HEK293 (cell line): ENCODE results near the gene PRPF6.

Experiments used
- CTCF ChIA-PET: fragments of 350-600 bp; formaldehyde crosslinking; extraction: SDS; loops from one replicate; lab custom pipeline; 2021; ENCODE audit warnings: antibody characterized with exemption; lab: Yijun Ruan, JAX
- POLR2A ChIA-PET: fragments of 300-600 bp; formaldehyde crosslinking; extraction: SDS; loops from one replicate; lab custom pipeline; 2020; ENCODE audit warnings: antibody characterized with exemption, inconsistent platforms; lab: Yijun Ruan, JAX
- H3K27ac ChIP-seq: fragments of 200-500 bp; sonication (Bioruptor generic); 2 replicates; pipeline ENCODE4 v1.5.1; 2014; ENCODE audit warnings: low read depth, low read length, control low read depth, inconsistent platforms; ENCODE audit errors: extremely low read depth
- H3K36me3 ChIP-seq, 2 experiments: fragments of 200-500 bp in 1 of 2; sonication (Bioruptor generic) in 1 of 2; 1 replicate in 1 of 2; 2 replicates in 1 of 2; pipeline ENCODE4 v1.5.1; 2014 to 2017; ENCODE audit warnings: inconsistent platforms in 2 of 2, low read length in 2 of 2; ENCODE audit not compliant: control insufficient read depth in 2 of 2, insufficient read depth in 1 of 2
- H3K4me1 ChIP-seq: fragments of 200-500 bp; sonication (Bioruptor generic); 2 replicates; pipeline ENCODE4 v1.5.1; 2014; ENCODE audit warnings: mild to moderate bottlenecking, low read length, inconsistent platforms; ENCODE audit not compliant: control insufficient read depth, insufficient read depth
- H3K4me3 ChIP-seq: 2 replicates; pipeline ENCODE4 v1.5.1; 2011; ENCODE audit warnings: low read depth, mild to moderate bottlenecking, control low read depth, low read length, moderate library complexity
- H3K9me3 ChIP-seq: fragments of 200-500 bp; sonication (Bioruptor generic); 2 replicates; pipeline ENCODE4 v1.5.1; 2014; ENCODE audit warnings: low read depth, low read length, inconsistent platforms; ENCODE audit not compliant: control insufficient read depth, insufficient read depth
- GLIS2 ChIP-seq: fragments of 450-650 bp; formaldehyde crosslinking; IDR thresholded peaks from 2 replicates; pipeline ENCODE4 v1.5.1; 2016; ENCODE audit warnings: missing biosample characterization, missing genetic modification characterization
- HIC1 ChIP-seq: fragments of 450-650 bp; formaldehyde crosslinking; IDR thresholded peaks from 2 replicates; pipeline ENCODE4 v1.5.1; 2016; ENCODE audit warnings: missing biosample characterization, missing genetic modification characterization
- KLF9 ChIP-seq: fragments of 450-650 bp; formaldehyde crosslinking; IDR thresholded peaks from 2 replicates; pipeline ENCODE4 v1.5.1; 2016; ENCODE audit warnings: missing biosample characterization, missing genetic modification characterization, low read depth
- PATZ1 ChIP-seq: fragments of 450-650 bp; formaldehyde crosslinking; IDR thresholded peaks from 2 replicates; pipeline ENCODE4 v1.5.1; 2016; ENCODE audit warnings: missing biosample characterization, missing genetic modification characterization
- ZBTB6 ChIP-seq: fragments of 450-650 bp; formaldehyde crosslinking; IDR thresholded peaks from 2 replicates; pipeline ENCODE4 v1.5.1; 2017; ENCODE audit warnings: missing biosample characterization, missing genetic modification characterization
- ZEB2 ChIP-seq: fragments of 450-650 bp; formaldehyde crosslinking; IDR thresholded peaks from 2 replicates; pipeline ENCODE4 v1.5.1; 2016; ENCODE audit warnings: missing biosample characterization, missing genetic modification characterization
- ZIC2 ChIP-seq: fragments of 450-650 bp; formaldehyde crosslinking; IDR thresholded peaks from 2 replicates; pipeline ENCODE4 v1.5.1; 2016; ENCODE audit warnings: missing biosample characterization, missing genetic modification characterization
- ZNF133 ChIP-seq: fragments of 450-650 bp; formaldehyde crosslinking; IDR thresholded peaks from 2 replicates; pipeline ENCODE4 v1.5.1; 2016; ENCODE audit warnings: missing biosample characterization, missing genetic modification characterization
- ZNF146 ChIP-seq: fragments of 450-650 bp; formaldehyde crosslinking; IDR thresholded peaks from 2 replicates; pipeline ENCODE4 v1.5.1; 2016; ENCODE audit warnings: missing biosample characterization, missing genetic modification characterization
- ZNF211 ChIP-seq: fragments of 450-650 bp; formaldehyde crosslinking; IDR thresholded peaks from 2 replicates; pipeline ENCODE4 v1.5.1; 2016; ENCODE audit warnings: low read depth, missing biosample characterization, missing genetic modification characterization
- ZNF416 ChIP-seq: fragments of 450-650 bp; formaldehyde crosslinking; IDR thresholded peaks from 2 replicates; pipeline ENCODE4 v1.5.1; 2016; ENCODE audit warnings: missing biosample characterization, missing genetic modification characterization
- ZNF426 ChIP-seq: fragments of 450-650 bp; formaldehyde crosslinking; IDR thresholded peaks from 2 replicates; pipeline ENCODE4 v1.5.1; 2017; ENCODE audit warnings: missing biosample characterization, missing genetic modification characterization, mild to moderate bottlenecking, inconsistent platforms, moderate library complexity
- ZNF433 ChIP-seq: fragments of 450-650 bp; formaldehyde crosslinking; IDR thresholded peaks from 2 replicates; pipeline ENCODE4 v1.5.1; 2016; ENCODE audit warnings: missing biosample characterization, missing genetic modification characterization, low read depth
- ZNF596 ChIP-seq: fragments of 450-650 bp; IDR thresholded peaks from 2 replicates; pipeline ENCODE4 v1.5.0; 2018; ENCODE audit warnings: missing biosample characterization, mild to moderate bottlenecking, missing genetic modification characterization, moderate library complexity
- ZNF639 ChIP-seq: fragments of 450-650 bp; formaldehyde crosslinking; IDR thresholded peaks from 2 replicates; pipeline ENCODE4 v1.5.1; 2016; ENCODE audit warnings: missing biosample characterization, missing genetic modification characterization
- ZNF768 ChIP-seq: fragments of 450-650 bp; formaldehyde crosslinking; IDR thresholded peaks from 2 replicates; pipeline ENCODE4 v1.5.1; 2018; ENCODE audit warnings: missing biosample characterization, mild to moderate bottlenecking, missing genetic modification characterization
- ZNF776 ChIP-seq: fragments of 450-650 bp; formaldehyde crosslinking; IDR thresholded peaks from 2 replicates; pipeline ENCODE4 v1.5.0; 2017; ENCODE audit warnings: missing biosample characterization, missing genetic modification characterization, borderline replicate concordance
- ZNF785 ChIP-seq: fragments of 450-650 bp; formaldehyde crosslinking; IDR thresholded peaks from 2 replicates; pipeline ENCODE4 v1.5.1; 2016; ENCODE audit warnings: missing biosample characterization, missing genetic modification characterization
- ZSCAN18 ChIP-seq: fragments of 450-650 bp; formaldehyde crosslinking; IDR thresholded peaks from 2 replicates; pipeline ENCODE4 v1.5.1; 2016; ENCODE audit warnings: missing biosample characterization, missing genetic modification characterization
- ZSCAN5A ChIP-seq: fragments of 450-650 bp; formaldehyde crosslinking; IDR thresholded peaks from 2 replicates; pipeline ENCODE4 v1.5.1; 2016; ENCODE audit warnings: missing biosample characterization, missing genetic modification characterization

The PRPF6 gene

GRCh38 chr20:64067733-64068307, 86.9 kb downstream of the PRPF6 start:
- TF ChIP-seq ZNF133 (tag by site-specific recombination) (no peak), HIC1 (tag by site-specific recombination) (peak; percentile 13; the same call in 1 of the 2 replicates), ZEB2 (tag by site-specific recombination) (peak; percentile 20; the same call in 1 of the 2 replicates), ZNF768 (tag by site-specific recombination) (no peak), PATZ1 (tag by site-specific recombination) (no peak), ZBTB6 (tag by site-specific recombination) (no peak), ZNF426 (tag by site-specific recombination) (no peak), ZNF785 (tag by site-specific recombination) (no peak), KLF9 (no peak)
- POLR2A ChIA-PET = interaction anchor here (1.2 kb wide), 1 partner anchor 29 kb away, joined by 3 read pairs; no protein-coding TSS in a partner anchor
- no peak overlapping the region for H3K27ac ChIP-seq
- CTCF ChIA-PET = no interaction called here
- H3K4me1 ChIP-seq = no peaks in the 10 kb centered on the region
- H3K36me3 ChIP-seq = peaks cover 0 to 13% of the 10 kb centered on the region in 2 experiments; a peak in 1 of 3 replicates
- no peaks in the 10 kb centered on the region for H3K9me3 ChIP-seq
- H3K4me3 ChIP-seq = no peak overlapping the region

- Histone ChIP-seq H3K9me3 (no peaks in the 10 kb centered on the region), H3K4me1 (no peaks in the 10 kb centered on the region), H3K27ac (no peak overlapping the region), H3K4me3 (no peak overlapping the region), H3K36me3 (peaks cover 0 to 15% of the 10 kb centered on the region in 2 experiments; a peak in 1 of 3 replicates)
- TF ChIP-seq ZNF211 (tag by site-specific recombination) (no peak), ZNF776 (tag by site-specific recombination) (no peak), ZIC2 (tag by site-specific recombination) (peak; percentile 75; the same call in 1 of the 2 replicates), ZNF639 (tag by site-specific recombination) (no peak), GLIS2 (tag by site-specific recombination) (peak; percentile 57), ZNF433 (tag by site-specific recombination) (no peak), ZNF416 (tag by site-specific recombination) (no peak), ZNF146 (tag by site-specific recombination) (no peak), ZSCAN5A (tag by site-specific recombination) (no peak), ZSCAN18 (tag by site-specific recombination) (no peak), ZNF596 (no peak)
- ChIA-PET CTCF (interaction anchor here (0.8 kb wide), 1 partner anchor 68 kb away, joined by 4 read pairs; no protein-coding TSS in a partner anchor), POLR2A (interaction anchor here (0.6 to 1.2 kb wide), 2 partner anchors 30 to 48 kb away, joined by 3 to 5 read pairs; no protein-coding TSS in a partner anchor)
Observed at GRCh38 chr20:64068386-64069208, 87.7 kb downstream of the PRPF6 start.
